Measurements from ENCODE around the gene CGNL1.

The CGNL1 gene

GRCh38 chr15:57356636-57357035 lies 19.7 kb upstream of the CGNL1 start:
- H3K18ac ChIP-seq (ENCODE audit: low read length) = no peak overlapping the region
- H2AK5ac ChIP-seq (ENCODE audit: low read depth, low read length) = no peak overlapping the region
- DNase-seq (ENCODE audit: low spot score) = peak; percentile 33
- H2BK15ac ChIP-seq (ENCODE audit: low read length) = no peak overlapping the region
- no peak overlapping the region for H4K8ac ChIP-seq (ENCODE audit: low read depth, low read length)
- H3K9ac ChIP-seq (ENCODE audit: low read depth, low read length, poor library complexity) = no peak overlapping the region
- no CpG with 5 or more reads among the region's 4 CpGs for WGBS, 2 donors (ENCODE audit: extremely low coverage in 2 of 2, insufficient read length in 2 of 2, insufficient replicate concordance in 1 of 2)
- no peak overlapping the region for H2BK120ac ChIP-seq (ENCODE audit: low read depth, low read length)
- peaks cover 5 to 18% of the 10 kb centered on the region in 2 donors for H3K4me1 ChIP-seq (ENCODE audit: control insufficient read depth in 2 of 2, insufficient read depth in 1 of 2, low read depth in 1 of 2, low read length in 2 of 2)
- no peak overlapping the region for H3K14ac ChIP-seq (ENCODE audit: low read length)
- no peaks in the 10 kb centered on the region for H3K36me3 ChIP-seq (replicated peaks in 1 of 2; ENCODE audit: control insufficient read depth in 2 of 2, insufficient read depth in 2 of 2, low read length in 2 of 2)
- H3K4me3 ChIP-seq (ENCODE audit: low read length in 2 of 2) = no peak overlapping the region
- peak overlapping the region; percentile 75 for H3K27ac ChIP-seq (replicated peaks; ENCODE audit: low read length)
- peaks cover 0 to 2% of the 10 kb centered on the region in 2 donors for H3K9me3 ChIP-seq (replicated peaks in 1 of 2; ENCODE audit: control insufficient read depth in 2 of 2, insufficient read depth in 1 of 2, low read depth in 1 of 2, low read length in 2 of 2)
- no peak overlapping the region for H2AFZ ChIP-seq (ENCODE audit: low read length)
- H3K27me3 ChIP-seq (ENCODE audit: control insufficient read depth in 3 of 3, insufficient read depth in 3 of 3, low read depth in 1 of 3, low read length in 3 of 3) = no peaks in the 10 kb centered on the region
- H3K79me1 ChIP-seq (ENCODE audit: low read depth, low read length) = no peaks in the 10 kb centered on the region
- no peak overlapping the region for H3K4me2 ChIP-seq (ENCODE audit: insufficient read depth, low read length, poor library complexity, severe bottlenecking)
- H2BK12ac ChIP-seq (ENCODE audit: low read length) = no peak overlapping the region
- no peak overlapping the region for H4K91ac ChIP-seq (ENCODE audit: low read depth, low read length, poor library complexity)
- no peak overlapping the region for H3K23ac ChIP-seq (ENCODE audit: low read depth, low read length, poor library complexity)
- no peak overlapping the region for H2BK5ac ChIP-seq (ENCODE audit: low read length)
- no peak overlapping the region for H3K4ac ChIP-seq (ENCODE audit: low read length)

DNA sequence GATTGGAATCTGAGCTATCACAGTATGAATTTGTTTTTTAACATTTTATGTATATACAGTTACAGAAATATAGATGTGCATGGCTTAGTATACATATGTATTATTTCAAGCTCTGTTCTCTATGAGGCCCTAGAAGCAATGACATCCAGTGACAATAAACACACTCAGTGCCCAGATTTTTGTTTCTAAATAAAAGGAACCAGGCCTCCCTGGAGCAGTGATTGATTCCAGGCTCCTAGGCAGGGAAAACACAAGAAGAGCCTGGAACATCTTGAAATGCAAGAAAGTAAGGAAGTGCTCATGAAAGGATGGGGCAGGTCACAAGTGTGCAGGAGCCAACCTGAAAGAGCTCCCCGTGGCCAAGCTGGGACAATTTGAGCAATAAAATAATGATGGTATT lies 18.5 kb upstream of the CGNL1 start:
- no peak overlapping the region for H3K27ac ChIP-seq (replicated peaks; ENCODE audit: low read length)

DNA sequence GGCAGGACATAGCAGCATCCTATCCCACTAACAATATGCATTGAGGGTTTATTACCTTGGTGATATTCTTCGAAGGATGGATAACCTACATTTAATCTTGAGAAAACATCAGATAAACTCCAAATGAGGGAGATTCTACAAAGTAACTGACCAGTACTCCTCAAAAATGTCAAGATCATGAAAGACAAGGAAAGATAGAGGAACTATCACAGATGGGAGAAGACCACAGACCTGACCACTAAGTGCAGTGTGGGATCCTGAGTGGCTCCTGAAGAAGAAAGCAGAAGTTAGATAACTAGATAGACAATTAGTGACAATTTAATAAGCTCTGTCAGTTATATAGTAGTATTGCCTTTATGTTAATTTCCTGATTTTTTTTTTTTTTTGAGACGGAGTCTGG lies 17.7 kb upstream of the CGNL1 start:
- H2BK5ac ChIP-seq (ENCODE audit: low read length) = no peak overlapping the region
- no peak overlapping the region for H4K8ac ChIP-seq (ENCODE audit: low read depth, low read length)
- H3K18ac ChIP-seq (ENCODE audit: low read length) = no peak overlapping the region
- peaks cover 0 to 2% of the 10 kb centered on the region in 2 donors for H3K9me3 ChIP-seq (replicated peaks in 1 of 2; ENCODE audit: control insufficient read depth in 2 of 2, insufficient read depth in 1 of 2, low read depth in 1 of 2, low read length in 2 of 2)
- no peak overlapping the region for H2AK5ac ChIP-seq (ENCODE audit: low read depth, low read length)
- no peak overlapping the region for H3K9ac ChIP-seq (ENCODE audit: low read depth, low read length, poor library complexity)
- H2AFZ ChIP-seq (ENCODE audit: low read length) = no peak overlapping the region
- no peak overlapping the region for H3K23ac ChIP-seq (ENCODE audit: low read depth, low read length, poor library complexity)
- H3K27me3 ChIP-seq (ENCODE audit: control insufficient read depth in 3 of 3, insufficient read depth in 3 of 3, low read depth in 1 of 3, low read length in 3 of 3) = no peaks in the 10 kb centered on the region
- no peak overlapping the region for H3K4ac ChIP-seq (ENCODE audit: low read length)
- WGBS, 2 donors (ENCODE audit: extremely low coverage in 2 of 2, insufficient read length in 2 of 2, insufficient replicate concordance in 1 of 2) = no CpG with 5 or more reads among the region's 2 CpGs
- no peak for DNase-seq (ENCODE audit: low spot score)
- no peak overlapping the region for H2BK15ac ChIP-seq (ENCODE audit: low read length)
- no peaks in the 10 kb centered on the region for H3K36me3 ChIP-seq (replicated peaks in 1 of 2; ENCODE audit: control insufficient read depth in 2 of 2, insufficient read depth in 2 of 2, low read length in 2 of 2)
- H4K91ac ChIP-seq (ENCODE audit: low read depth, low read length, poor library complexity) = no peak overlapping the region
- no peak overlapping the region for H3K4me3 ChIP-seq (ENCODE audit: low read length in 2 of 2)
- no peak overlapping the region for H2BK12ac ChIP-seq (ENCODE audit: low read length)
- H3K27ac ChIP-seq (replicated peaks; ENCODE audit: low read length) = no peak overlapping the region
- H3K4me1 ChIP-seq (ENCODE audit: control insufficient read depth in 2 of 2, insufficient read depth in 1 of 2, low read depth in 1 of 2, low read length in 2 of 2) = peaks cover 5 to 18% of the 10 kb centered on the region in 2 donors
- H3K14ac ChIP-seq (ENCODE audit: low read length) = no peak overlapping the region
- no peak overlapping the region for H2BK120ac ChIP-seq (ENCODE audit: low read depth, low read length)
- no peak overlapping the region for H3K4me2 ChIP-seq (ENCODE audit: insufficient read depth, low read length, poor library complexity, severe bottlenecking)
- H3K79me1 ChIP-seq (ENCODE audit: low read depth, low read length) = no peaks in the 10 kb centered on the region

More for the DNA sequence above, 18.5 kb upstream of the CGNL1 start:
- Histone ChIP-seq H3K4me2 (ENCODE audit: insufficient read depth, low read length, poor library complexity, severe bottlenecking) (no peak overlapping the region), H4K8ac (ENCODE audit: low read depth, low read length) (no peak overlapping the region), H3K9ac (ENCODE audit: low read depth, low read length, poor library complexity) (no peak overlapping the region), H3K4ac (ENCODE audit: low read length) (no peak overlapping the region), H3K36me3 (replicated peaks in 1 of 2; ENCODE audit: control insufficient read depth in 2 of 2, insufficient read depth in 2 of 2, low read length in 2 of 2) (no peaks in the 10 kb centered on the region), H3K27me3 (ENCODE audit: control insufficient read depth in 3 of 3, insufficient read depth in 3 of 3, low read depth in 1 of 3, low read length in 3 of 3) (no peaks in the 10 kb centered on the region), H2BK12ac (ENCODE audit: low read length) (no peak overlapping the region), H3K18ac (ENCODE audit: low read length) (no peak overlapping the region), H3K14ac (ENCODE audit: low read length) (no peak overlapping the region), H3K9me3 (replicated peaks in 1 of 2; ENCODE audit: control insufficient read depth in 2 of 2, insufficient read depth in 1 of 2, low read depth in 1 of 2, low read length in 2 of 2) (peaks cover 0 to 2% of the 10 kb centered on the region in 2 donors), H2AFZ (ENCODE audit: low read length) (no peak overlapping the region), H3K79me1 (ENCODE audit: low read depth, low read length) (no peaks in the 10 kb centered on the region), H2BK120ac (ENCODE audit: low read depth, low read length) (no peak overlapping the region), H2BK15ac (ENCODE audit: low read length) (no peak overlapping the region), H4K91ac (ENCODE audit: low read depth, low read length, poor library complexity) (no peak overlapping the region), H2AK5ac (ENCODE audit: low read depth, low read length) (no peak overlapping the region), H3K23ac (ENCODE audit: low read depth, low read length, poor library complexity) (no peak overlapping the region), H3K4me1 (ENCODE audit: control insufficient read depth in 2 of 2, insufficient read depth in 1 of 2, low read depth in 1 of 2, low read length in 2 of 2) (peaks cover 5 to 18% of the 10 kb centered on the region in 2 donors), H3K4me3 (ENCODE audit: low read length in 2 of 2) (no peak overlapping the region), H2BK5ac (ENCODE audit: low read length) (no peak overlapping the region)
- WGBS, 2 donors (ENCODE audit: extremely low coverage in 2 of 2, insufficient read length in 2 of 2, insufficient replicate concordance in 1 of 2) = no CpG with 5 or more reads among the region's 1 CpG
- DNase-seq (ENCODE audit: low spot score) = no peak

DNA sequence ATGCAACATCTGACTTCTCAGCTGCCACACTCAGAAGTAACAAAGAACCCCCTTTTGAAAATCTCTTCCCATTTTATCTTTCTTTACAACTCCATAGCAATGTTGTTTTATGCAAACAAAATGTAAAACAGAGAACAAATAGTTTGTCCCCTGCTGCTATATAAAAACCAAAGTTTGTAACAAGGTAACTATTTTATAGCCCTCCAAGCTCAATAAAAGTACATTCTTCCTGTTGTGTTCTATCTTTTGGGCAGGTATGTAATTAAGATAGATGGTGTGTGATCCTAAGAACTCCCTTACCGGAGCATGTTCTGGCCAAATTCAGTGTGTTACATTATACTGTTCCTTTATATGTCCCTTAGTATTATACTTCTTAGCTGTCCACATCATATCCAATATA lies 12.6 kb upstream of the CGNL1 start:
- Histone ChIP-seq H3K14ac (ENCODE audit: low read length) (no peak overlapping the region), H2BK5ac (ENCODE audit: low read length) (no peak overlapping the region), H2AK5ac (ENCODE audit: low read depth, low read length) (no peak overlapping the region), H2BK12ac (ENCODE audit: low read length) (no peak overlapping the region), H3K4me1 (ENCODE audit: control insufficient read depth in 2 of 2, insufficient read depth in 1 of 2, low read depth in 1 of 2, low read length in 2 of 2) (no peaks in the 10 kb centered on the region), H3K4me2 (ENCODE audit: insufficient read depth, low read length, poor library complexity, severe bottlenecking) (no peak overlapping the region), H3K4ac (ENCODE audit: low read length) (no peak overlapping the region), H4K91ac (ENCODE audit: low read depth, low read length, poor library complexity) (no peak overlapping the region), H3K9ac (ENCODE audit: low read depth, low read length, poor library complexity) (no peak overlapping the region), H3K23ac (ENCODE audit: low read depth, low read length, poor library complexity) (no peak overlapping the region), H2AFZ (ENCODE audit: low read length) (no peak overlapping the region), H3K4me3 (ENCODE audit: low read length in 2 of 2) (no peak overlapping the region), H2BK120ac (ENCODE audit: low read depth, low read length) (no peak overlapping the region), H2BK15ac (ENCODE audit: low read length) (no peak overlapping the region), H3K79me1 (ENCODE audit: low read depth, low read length) (no peaks in the 10 kb centered on the region), H4K8ac (ENCODE audit: low read depth, low read length) (no peak overlapping the region), H3K36me3 (replicated peaks in 1 of 2; ENCODE audit: control insufficient read depth in 2 of 2, insufficient read depth in 2 of 2, low read length in 2 of 2) (no peaks in the 10 kb centered on the region), H3K27ac (replicated peaks; ENCODE audit: low read length) (no peak overlapping the region), H3K18ac (ENCODE audit: low read length) (no peak overlapping the region), H3K9me3 (replicated peaks in 1 of 2; ENCODE audit: control insufficient read depth in 2 of 2, insufficient read depth in 1 of 2, low read depth in 1 of 2, low read length in 2 of 2) (no peaks in the 10 kb centered on the region), H3K27me3 (ENCODE audit: control insufficient read depth in 3 of 3, insufficient read depth in 3 of 3, low read depth in 1 of 3, low read length in 3 of 3) (no peaks in the 10 kb centered on the region)
- no peak for DNase-seq (ENCODE audit: low spot score)
- WGBS, 2 donors (ENCODE audit: extremely low coverage in 2 of 2, insufficient read length in 2 of 2, insufficient replicate concordance in 1 of 2) = no CpG with 5 or more reads among the region's 1 CpG
